GM23338 (cell line): Measurements from ENCODE around the gene ADIG.
A peak's percentile ranks its signal among the peaks of the same experiment; 100 is the strongest.

ENCODE experiments used
- CTCF ChIP-seq, 2 experiments: fragments of 200-600 bp in 1 of 2; sonication (generic) in 1 of 2; conservative IDR thresholded peaks; 2 replicates each; pipeline versions ENCODE4 v1.5.1 to v1.6.1; 2016 to 2017; ENCODE audit warnings: antibody characterized with exemption in 2 of 2, low read depth in 2 of 2, mild to moderate bottlenecking in 2 of 2, moderate library complexity in 1 of 2
- EZH2 ChIP-seq: fragments of 200-600 bp; sonication (generic); IDR thresholded peaks from one replicate; pipeline ENCODE4 v1.8.0; 2017; ENCODE audit warnings: antibody characterized with exemption, mild to moderate bottlenecking, low read depth; ENCODE audit not compliant: unreplicated experiment
- EZH2phosphoT487 ChIP-seq: fragments of 200-600 bp; sonication (generic); IDR thresholded peaks from one replicate; pipeline ENCODE4 v1.8.1; 2018; ENCODE audit warnings: antibody characterized with exemption; ENCODE audit not compliant: unreplicated experiment
- JUNB ChIP-seq: IDR thresholded peaks from one replicate; pipeline ENCODE4 v1.6.1; 2016; ENCODE audit warnings: antibody characterized with exemption; ENCODE audit not compliant: unreplicated experiment
- POLR2AphosphoS5 ChIP-seq: IDR thresholded peaks from 2 replicates; pipeline ENCODE4 v1.6.1; 2016; ENCODE audit warnings: antibody characterized with exemption, low read depth
- REST ChIP-seq: IDR thresholded peaks from one replicate; pipeline ENCODE4 v1.6.1; 2018; ENCODE audit warnings: antibody characterized with exemption; ENCODE audit not compliant: unreplicated experiment
- ZNF114 ChIP-seq: fragments of 250-450 bp; sonication (Bioruptor Pico); IDR thresholded peaks from 2 replicates; pipeline ENCODE4 v1.5.0; 2020; ENCODE audit warnings: mild to moderate bottlenecking, moderate library complexity
- ZNF462 ChIP-seq: fragments of 250-450 bp; sonication (Bioruptor Pico); IDR thresholded peaks from 2 replicates; pipeline ENCODE4 v1.5.0; 2020; ENCODE audit warnings: mild to moderate bottlenecking, moderate library complexity

- TF ChIP-seq CTCF (conservative IDR thresholded peaks at IDR 0.05; ENCODE audit: low read depth in 2 of 2) (peak; percentile 26 to 53; a peak in 3 of 4 replicates), POLR2AphosphoS5 (no peak), EZH2 (no peak), REST (no peak), EZH2phosphoT487 (no peak), JUNB (no peak), ZNF114 (CRISPR knock-in tag) (no peak), ZNF462 (CRISPR knock-in tag) (no peak)
Measured at GRCh38 chr20:38550274-38550673, 30.7 kb upstream of the ADIG start.
